Spleen (tissue), 7 donors: ENCODE data around the gene NRSN2.

ENCODE experiments used
- POLR2A ChIP-seq, 3 donors: fragments of 450-650 bp; IDR thresholded peaks; one replicate each; pipeline ENCODE4 v1.5.1; 2017; ENCODE audit warnings: antibody characterized with exemption in 3 of 3, mild to moderate bottlenecking in 1 of 3
- POLR2AphosphoS5 ChIP-seq, 3 donors: sonication (generic); formaldehyde crosslinking; IDR thresholded peaks; one replicate each; pipeline ENCODE4 v1.5.1; 2017; ENCODE audit warnings: antibody characterized with exemption in 3 of 3
- TF ChIP-seq, protein P1 (sequence below), 11 experiments: fragments of 200-600 bp in 7 of 11; fragments of 450-650 bp in 4 of 11; sonication (generic) in 4 of 11; IDR thresholded peaks in 8 of 11; conservative IDR thresholded peaks in 3 of 11; 1 replicate in 7 of 11; 2 replicates in 4 of 11; pipeline versions ENCODE4 v1.4.0 to v1.8.0; 2016 to 2021; ENCODE audit warnings: antibody characterized with exemption in 11 of 11, inconsistent platforms in 4 of 11, mild to moderate bottlenecking in 1 of 11
- donor health status: DM: no; HTN: no; CAD: no; lungs with moderate emphysema.
- donor health status: DM: no; HTN: no; CAD: no.
- donor health status: DM: no; HTN: no; CAD: no.

DNA sequence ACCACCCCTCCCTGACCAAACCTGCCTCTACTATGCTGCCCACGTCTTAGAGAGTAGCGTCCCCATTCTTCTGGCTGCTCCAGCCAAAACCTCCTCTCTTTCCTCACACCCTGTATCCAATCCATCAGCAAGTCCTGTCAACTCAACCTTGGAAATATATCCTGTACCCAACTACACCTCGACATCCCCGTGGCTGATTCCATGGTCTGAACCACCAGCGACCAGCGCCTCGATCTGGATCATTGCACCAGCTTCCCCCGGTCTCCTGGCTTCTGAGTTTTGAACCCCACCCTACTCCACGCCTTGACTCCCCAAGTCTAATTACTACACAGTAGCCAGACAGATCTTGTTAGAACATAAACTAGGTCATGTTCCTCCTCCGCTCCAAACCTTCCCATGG, 9.8 kb downstream of the NRSN2 start:
- TF ChIP-seq, protein P1, sequence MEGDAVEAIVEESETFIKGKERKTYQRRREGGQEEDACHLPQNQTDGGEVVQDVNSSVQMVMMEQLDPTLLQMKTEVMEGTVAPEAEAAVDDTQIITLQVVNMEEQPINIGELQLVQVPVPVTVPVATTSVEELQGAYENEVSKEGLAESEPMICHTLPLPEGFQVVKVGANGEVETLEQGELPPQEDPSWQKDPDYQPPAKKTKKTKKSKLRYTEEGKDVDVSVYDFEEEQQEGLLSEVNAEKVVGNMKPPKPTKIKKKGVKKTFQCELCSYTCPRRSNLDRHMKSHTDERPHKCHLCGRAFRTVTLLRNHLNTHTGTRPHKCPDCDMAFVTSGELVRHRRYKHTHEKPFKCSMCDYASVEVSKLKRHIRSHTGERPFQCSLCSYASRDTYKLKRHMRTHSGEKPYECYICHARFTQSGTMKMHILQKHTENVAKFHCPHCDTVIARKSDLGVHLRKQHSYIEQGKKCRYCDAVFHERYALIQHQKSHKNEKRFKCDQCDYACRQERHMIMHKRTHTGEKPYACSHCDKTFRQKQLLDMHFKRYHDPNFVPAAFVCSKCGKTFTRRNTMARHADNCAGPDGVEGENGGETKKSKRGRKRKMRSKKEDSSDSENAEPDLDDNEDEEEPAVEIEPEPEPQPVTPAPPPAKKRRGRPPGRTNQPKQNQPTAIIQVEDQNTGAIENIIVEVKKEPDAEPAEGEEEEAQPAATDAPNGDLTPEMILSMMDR (IDR thresholded peaks at IDR 0.05 in 8 of 11, conservative IDR thresholded peaks at IDR 0.05 in 3 of 11): no peak
- TF ChIP-seq POLR2A (IDR thresholded peaks at IDR 0.05) (no peak), POLR2AphosphoS5 (IDR thresholded peaks at IDR 0.05) (no peak)
